ENCODE data around the gene VEPH1.

Gene VEPH1

GRCh38 chr3:157500232-157500631 lies 3.0 kb downstream of the VEPH1 start:
- no peak for TF ChIP-seq CTCF (IDR thresholded peaks at IDR 0.05; ENCODE audit: low read depth, low read length, missing control alignments)
- in situ Hi-C loops (cut with HindIII; ENCODE audit: low sequenced_read_pairs), result no loop called here
- no peak overlapping the region for H3K4me3 ChIP-seq (ENCODE audit: low read depth, low read length)
- no peak for DNase-seq (ENCODE audit: low read depth)

GRCh38 chr3:157499342-157499963 lies 3.8 kb downstream of the VEPH1 start:
- in situ Hi-C loops (cut with HindIII; ENCODE audit: low sequenced_read_pairs), result loop anchor here (5.0 kb wide), 3 partner anchors 33 to 297 kb away; partner anchors contain the start of gene PTX3
- H3K4me3 ChIP-seq (ENCODE audit: low read depth, low read length), result peak overlapping the region; percentile 28
- no peak for DNase-seq (ENCODE audit: low read depth)
- no peak for TF ChIP-seq CTCF (IDR thresholded peaks at IDR 0.05; ENCODE audit: low read depth, low read length, missing control alignments)

- DNase-seq (ENCODE audit: low read depth), result no peak
- TF ChIP-seq CTCF (IDR thresholded peaks at IDR 0.05; ENCODE audit: low read depth, low read length, missing control alignments), result no peak
- in situ Hi-C loops (cut with HindIII; ENCODE audit: low sequenced_read_pairs), result loop anchor here (5.0 kb wide), 3 partner anchors 34 to 296 kb away; partner anchors contain the start of gene PTX3
Measured at GRCh38 chr3:157498371-157498770, 4.8 kb downstream of the VEPH1 start.

GRCh38 chr3:157495846-157496245 lies 7.4 kb downstream of the VEPH1 start:
- H3K4me3 ChIP-seq (ENCODE audit: low read depth, low read length), result no peak overlapping the region
- no peak for TF ChIP-seq CTCF (IDR thresholded peaks at IDR 0.05; ENCODE audit: low read depth, low read length, missing control alignments)
- no peak for DNase-seq (ENCODE audit: low read depth)
- in situ Hi-C loops (cut with HindIII; ENCODE audit: low sequenced_read_pairs), result loop anchor here (5.0 kb wide), 3 partner anchors 36 to 294 kb away; partner anchors contain the start of gene PTX3

More at GRCh38 chr3:157498371-157498770, 4.8 kb downstream of the VEPH1 start:
- no peak overlapping the region for H3K4me3 ChIP-seq (ENCODE audit: low read depth, low read length)

- in situ Hi-C loops (cut with HindIII; ENCODE audit: low sequenced_read_pairs), result loop anchor here (5.0 kb wide), 3 partner anchors 38 to 292 kb away; partner anchors contain the start of gene PTX3
- no peak for DNase-seq (ENCODE audit: low read depth)
- TF ChIP-seq CTCF (IDR thresholded peaks at IDR 0.05; ENCODE audit: low read depth, low read length, missing control alignments), result no peak
- H3K4me3 ChIP-seq (ENCODE audit: low read depth, low read length), result no peak overlapping the region
Measured at GRCh38 chr3:157494581-157495281, 8.5 kb downstream of the VEPH1 start.

GRCh38 chr3:157493627-157494550 lies 9.3 kb downstream of the VEPH1 start:
- TF ChIP-seq CTCF (IDR thresholded peaks at IDR 0.05; ENCODE audit: low read depth, low read length, missing control alignments), result peak; percentile 44

More at GRCh38 chr3:157493627-157494550, 9.3 kb downstream of the VEPH1 start:
- peak overlapping the region; percentile 9 for H3K4me3 ChIP-seq (ENCODE audit: low read depth, low read length)
- DNase-seq (ENCODE audit: low read depth), result peak; percentile 75
- in situ Hi-C loops (cut with HindIII; ENCODE audit: low sequenced_read_pairs), result no loop called here
